ENCODE data around the gene MAD1L1.
A peak's percentile ranks its signal among the peaks of the same experiment; 100 is the strongest.

Gene MAD1L1

GRCh38 chr7:2201128-2201527, 31.6 kb downstream of the MAD1L1 start:
- no peak for DNase-seq (ENCODE audit: low spot score)

DNA sequence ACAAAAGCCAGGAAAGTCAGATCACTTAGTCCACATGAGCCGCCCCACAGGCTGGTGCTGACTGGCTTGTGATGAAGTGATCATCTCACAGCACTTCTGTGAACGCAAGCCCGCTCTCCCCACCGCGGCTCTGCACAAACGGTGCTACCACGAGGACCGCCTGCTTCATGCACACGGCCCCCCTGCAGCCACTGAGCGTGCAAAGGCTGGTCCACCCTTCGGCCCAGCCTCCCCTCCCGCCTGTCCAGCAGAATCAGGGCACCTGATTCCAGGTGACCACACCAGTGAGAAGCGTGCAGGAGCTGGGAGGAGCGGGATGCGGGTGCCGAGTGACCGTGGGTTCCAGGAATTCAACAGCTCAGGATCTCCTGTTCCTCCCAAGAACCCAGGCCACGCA, 32.2 kb downstream of the MAD1L1 start:
- no peak for DNase-seq (ENCODE audit: low spot score)

GRCh38 chr7:2199956-2200583, 32.7 kb downstream of the MAD1L1 start:
- no peak for DNase-seq (ENCODE audit: low spot score)

DNA sequence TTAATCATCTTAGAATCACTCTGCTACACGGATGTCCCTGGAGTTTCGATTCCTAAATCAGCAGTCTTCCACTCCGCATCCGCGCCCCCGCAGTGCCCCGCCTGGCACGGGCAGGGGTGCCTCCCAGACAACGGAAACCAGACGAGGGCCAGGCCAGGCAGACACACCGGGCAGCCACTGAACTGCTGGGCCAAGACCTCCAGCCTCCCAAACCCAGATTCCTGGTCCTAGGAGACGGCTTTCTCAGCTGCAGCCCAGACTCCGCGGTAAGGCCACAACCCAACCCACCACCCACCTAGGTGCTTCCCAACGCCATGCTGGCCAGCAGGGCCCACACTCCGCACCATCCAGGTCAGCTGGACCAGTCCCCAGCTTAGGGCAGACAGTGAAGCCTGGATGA, 33.2 kb downstream of the MAD1L1 start:
- DNase-seq (ENCODE audit: low spot score) = no peak

DNA sequence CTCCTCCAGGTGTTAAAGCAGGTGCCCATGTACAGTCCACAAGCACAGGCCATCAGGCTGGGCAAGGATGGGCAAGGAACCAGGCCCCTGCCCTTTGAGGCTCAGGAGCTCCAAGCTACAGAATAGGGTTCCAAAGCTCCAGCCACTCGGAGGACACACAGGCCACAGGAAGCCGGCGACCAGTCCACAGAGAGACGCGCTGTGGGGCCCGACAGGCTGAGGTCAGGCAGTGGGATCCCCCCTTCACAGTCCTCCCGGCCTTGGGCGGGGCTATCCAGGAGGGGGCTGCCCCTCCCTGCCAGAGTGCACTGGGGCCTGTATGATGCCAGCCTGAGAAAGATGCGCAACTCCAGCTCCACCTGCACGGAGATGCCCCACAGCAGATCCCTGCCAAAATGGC, 34.0 kb downstream of the MAD1L1 start:
- no peak for DNase-seq (ENCODE audit: low spot score)

GRCh38 chr7:2198206-2198605, 34.5 kb downstream of the MAD1L1 start:
- DNase-seq (ENCODE audit: low spot score) = no peak

- DNase-seq (ENCODE audit: low spot score) = no peak
Measured at GRCh38 chr7:2197436-2198155, 35.1 kb downstream of the MAD1L1 start.

GRCh38 chr7:2196381-2197378, 36.1 kb downstream of the MAD1L1 start:
- DNase-seq (ENCODE audit: low spot score) = no peak

DNA sequence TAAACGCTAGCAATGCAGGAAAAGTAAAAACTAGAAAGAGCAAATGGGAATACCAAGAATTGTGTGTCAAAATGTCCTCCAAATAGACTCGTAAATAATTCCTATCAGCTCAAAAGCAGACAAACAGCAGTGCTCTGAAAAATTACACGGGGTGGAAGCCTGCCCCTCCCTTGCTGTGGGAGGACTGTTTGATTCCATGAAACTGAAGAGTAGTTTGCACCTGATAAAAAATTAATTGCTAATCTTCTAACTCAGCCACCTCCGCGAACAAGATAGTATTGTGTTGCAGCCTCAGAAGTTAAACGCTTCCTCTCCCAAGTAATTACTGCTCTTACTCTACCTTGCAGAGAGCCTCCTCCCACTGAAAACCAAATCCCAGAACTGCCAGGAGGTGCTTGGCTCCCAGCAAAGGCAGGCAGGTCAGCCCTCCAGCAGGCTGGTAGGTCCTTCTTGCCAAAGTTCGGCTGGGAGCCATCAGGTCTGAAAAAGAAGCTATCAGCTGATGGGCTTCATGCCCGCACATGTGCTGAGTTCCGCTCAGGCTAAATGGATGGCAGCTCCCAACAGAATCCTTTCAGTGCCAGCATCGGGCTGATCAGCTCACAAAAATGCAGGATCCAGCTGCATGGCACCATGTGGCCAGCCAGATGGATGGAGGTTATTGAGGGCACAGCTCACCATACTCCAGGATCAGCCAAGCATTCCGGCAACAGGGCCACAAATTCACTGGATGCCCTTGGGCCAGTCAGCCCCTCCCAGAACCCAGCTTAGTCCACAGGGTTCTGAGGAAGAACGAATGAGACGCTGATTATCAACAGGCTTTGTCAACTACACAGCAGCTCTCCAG, 37.1 kb downstream of the MAD1L1 start:
- DNase-seq (ENCODE audit: low spot score) = peak; percentile 68

GRCh38 chr7:2193575-2194305, 39.0 kb downstream of the MAD1L1 start:
- no peak for DNase-seq (ENCODE audit: low spot score)

DNA sequence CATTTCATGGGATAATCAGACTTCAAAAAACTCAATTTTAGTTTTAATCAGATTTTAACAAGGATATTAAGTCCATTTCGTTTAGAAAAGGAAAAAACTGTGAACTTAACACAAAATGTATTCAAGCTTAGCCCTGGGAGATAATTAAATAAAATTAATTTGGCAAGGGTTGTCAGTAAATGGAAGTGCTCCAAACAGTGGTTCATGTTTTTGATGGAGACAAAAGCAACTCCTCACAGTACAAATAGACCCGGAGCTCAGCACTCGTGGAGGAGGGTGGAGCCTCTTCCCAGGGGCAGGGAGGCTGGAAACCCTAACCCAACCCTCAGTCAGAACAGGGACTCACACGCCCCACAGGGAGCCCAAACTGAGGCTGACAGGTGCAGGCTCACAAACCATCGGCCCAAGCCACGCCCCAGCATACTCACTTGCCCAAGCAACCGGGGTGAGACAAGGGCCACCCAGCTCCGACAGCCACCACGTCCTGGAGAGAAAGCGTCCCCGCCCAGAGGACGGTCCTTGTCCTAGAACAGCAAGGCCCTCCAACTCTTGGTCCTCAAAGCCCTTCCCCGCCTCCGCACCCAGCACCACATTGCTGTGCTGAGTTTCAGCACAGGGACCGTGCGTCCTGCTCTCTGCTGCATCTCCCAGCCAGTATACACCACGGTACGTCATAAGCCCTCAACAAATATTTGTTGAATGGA, 39.8 kb downstream of the MAD1L1 start:
- no peak for DNase-seq (ENCODE audit: low spot score)

- no peak for DNase-seq (ENCODE audit: low spot score)
Measured at GRCh38 chr7:2191016-2191415, 41.7 kb downstream of the MAD1L1 start.

DNA sequence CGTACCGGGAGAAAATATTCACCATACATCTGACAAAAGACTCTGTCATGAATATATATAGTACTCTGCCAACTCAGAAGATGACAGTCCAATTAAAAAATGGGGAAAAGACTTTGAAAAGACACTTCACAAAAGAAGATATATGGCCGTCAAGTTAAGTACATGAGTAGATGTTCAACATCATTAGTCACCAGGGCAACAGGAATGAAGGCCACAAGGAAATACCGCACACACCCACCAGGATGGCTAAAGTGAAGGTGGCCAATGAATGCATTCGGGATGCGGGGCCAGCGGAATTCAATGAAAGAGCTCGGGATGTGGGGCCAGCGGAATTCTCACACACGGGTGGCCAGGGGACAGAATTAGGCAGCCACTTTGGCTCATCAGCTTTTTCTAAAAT, 42.2 kb downstream of the MAD1L1 start:
- DNase-seq (ENCODE audit: low spot score) = no peak

DNA sequence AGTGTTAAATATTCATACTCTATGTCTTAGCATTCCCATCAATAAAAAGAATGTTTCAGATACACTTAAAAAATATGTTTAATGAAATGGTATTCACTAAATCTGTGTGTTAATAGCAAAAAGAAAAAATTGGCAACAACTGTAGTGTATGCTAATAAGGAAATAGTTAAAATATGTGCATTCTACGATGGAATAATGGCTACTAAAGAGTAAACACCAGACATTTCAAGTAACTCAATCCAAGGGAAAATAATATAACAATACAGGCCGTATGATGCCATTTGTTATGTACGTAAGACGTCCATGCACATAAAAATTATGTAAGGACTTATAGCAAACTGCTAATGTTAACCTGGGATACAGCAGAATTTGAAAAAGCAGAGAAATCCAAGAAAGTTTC, 46.6 kb downstream of the MAD1L1 start:
- DNase-seq (ENCODE audit: low spot score) = no peak

- no peak for DNase-seq (ENCODE audit: low spot score)
Measured at GRCh38 chr7:2185715-2186114, 47.0 kb downstream of the MAD1L1 start.

GRCh38 chr7:2182461-2182860, 50.3 kb downstream of the MAD1L1 start:
- no peak for DNase-seq (ENCODE audit: low spot score)

- DNase-seq (ENCODE audit: low spot score) = no peak
Measured at GRCh38 chr7:2181077-2181854, 51.5 kb downstream of the MAD1L1 start.

DNA sequence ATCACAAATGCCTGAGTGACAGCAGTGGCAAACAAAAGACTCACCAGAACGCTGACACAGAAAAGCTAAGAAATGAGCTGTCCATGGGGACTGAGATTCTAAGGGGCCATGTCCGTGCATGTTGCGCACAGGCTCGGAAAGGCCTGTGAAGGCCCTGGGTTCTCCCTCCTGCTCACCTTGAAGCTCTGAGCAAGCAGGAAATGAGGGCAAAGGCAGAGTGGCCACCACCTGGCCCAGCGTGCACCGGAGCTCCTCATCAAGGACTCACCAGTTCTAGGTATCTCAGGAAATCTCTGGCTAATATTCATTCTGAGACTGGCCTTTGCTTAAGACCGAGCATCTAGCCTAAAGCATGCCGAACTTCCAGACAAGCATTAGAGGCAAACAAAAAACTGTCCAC, 52.7 kb downstream of the MAD1L1 start:
- no peak for DNase-seq (ENCODE audit: low spot score)

- DNase-seq (ENCODE audit: low spot score) = no peak
Measured at GRCh38 chr7:2175514-2175913, 57.2 kb downstream of the MAD1L1 start.

DNA sequence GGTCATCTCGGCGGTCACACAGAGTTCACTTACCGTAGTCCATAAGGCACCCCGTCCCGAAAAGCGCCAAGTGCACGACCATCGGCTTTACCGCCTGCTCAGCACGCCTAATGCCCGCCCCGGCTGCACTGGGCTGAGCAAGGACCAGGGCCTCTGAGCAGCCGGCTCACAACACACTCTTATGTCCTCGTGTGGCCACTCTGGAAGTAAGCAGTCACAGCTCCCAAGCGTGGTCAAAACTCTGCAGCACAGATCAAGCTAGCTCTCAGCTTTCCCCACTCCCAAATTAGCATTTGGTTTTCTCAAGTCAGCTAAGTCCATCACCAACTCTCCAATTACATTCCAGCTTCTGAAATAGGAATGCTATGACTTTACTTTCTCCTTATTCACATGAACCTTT, 57.7 kb downstream of the MAD1L1 start:
- no peak for DNase-seq (ENCODE audit: low spot score)
